ENCODE results near the gene CFAP206.
"Not testable (repeated sequence)": the region's sequence is repeated elsewhere in the genome, so short reads cannot be mapped to it uniquely, and the experiment has no call there.

Gene CFAP206

DNA sequence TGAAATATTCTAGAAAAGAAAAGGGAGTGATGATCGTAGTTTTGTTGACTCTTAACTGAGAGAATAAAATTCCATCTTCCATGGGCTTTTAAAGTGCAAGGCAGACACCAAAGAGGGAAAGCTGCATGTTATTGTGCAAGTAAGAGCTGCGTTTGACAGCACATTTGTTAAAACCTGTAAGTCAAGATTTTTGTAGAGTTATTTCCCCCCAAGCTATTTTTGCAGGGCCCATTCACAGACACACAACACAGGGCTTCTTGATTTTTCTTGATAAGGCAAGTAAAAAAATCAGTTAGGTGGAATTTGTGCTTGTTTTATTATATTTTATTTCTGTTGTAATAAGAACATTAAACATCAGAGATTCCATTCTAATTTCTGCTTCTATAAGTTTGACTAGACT is 13.8 kb downstream of the CFAP206 start:
- no peak for DNase-seq

GRCh38 chr6:87426789-87427188 is 19.0 kb downstream of the CFAP206 start:
- DNase-seq, result no peak

GRCh38 chr6:87430499-87430898 is 22.7 kb downstream of the CFAP206 start:
- no peak for DNase-seq

GRCh38 chr6:87431263-87431662 is 23.5 kb downstream of the CFAP206 start:
- peak; percentile 53 for DNase-seq

GRCh38 chr6:87436435-87436834 is 28.7 kb downstream of the CFAP206 start:
- peak; percentile 45 for DNase-seq

DNA sequence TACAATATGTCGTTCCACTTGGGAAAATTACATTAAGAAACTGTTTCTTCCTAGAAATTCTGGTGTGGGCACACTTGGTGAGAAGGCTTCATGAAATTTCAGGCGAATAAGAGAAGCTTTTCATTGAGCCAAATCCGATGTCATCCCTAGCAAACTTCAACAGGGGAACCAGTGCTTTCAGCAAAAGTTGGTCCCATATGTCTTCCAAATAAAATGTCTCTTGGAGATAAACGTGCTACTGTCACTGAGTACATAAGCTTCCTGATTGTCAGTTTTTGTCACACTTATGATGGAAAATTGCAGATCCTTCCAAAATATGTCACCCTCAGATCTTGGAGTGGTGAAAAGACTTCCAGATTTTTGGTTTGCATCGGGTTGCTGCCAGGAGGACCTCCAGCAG is 33.9 kb downstream of the CFAP206 start:
- DNase-seq, result no peak

DNA sequence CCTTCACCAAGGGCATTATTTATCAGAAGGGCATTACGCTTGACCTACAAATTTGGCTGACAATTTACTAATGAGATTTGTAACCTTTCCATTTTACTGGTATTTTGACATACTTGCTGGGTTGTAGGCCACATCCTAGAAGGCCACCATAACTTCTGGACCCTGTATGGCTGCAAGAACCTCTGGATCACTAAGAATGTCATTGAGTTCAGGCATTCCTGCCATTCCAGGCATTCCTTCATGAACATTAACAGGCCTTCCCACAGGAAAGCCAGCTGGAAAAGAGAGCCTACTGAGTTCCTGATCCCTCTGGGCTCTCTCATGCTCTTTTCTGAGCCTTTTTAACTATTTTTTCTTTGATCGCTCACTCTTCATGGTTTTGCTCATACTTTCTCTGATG is 36.6 kb downstream of the CFAP206 start:
- DNase-seq, result no peak

GRCh38 chr6:87465051-87465450 is 57.3 kb downstream of the CFAP206 start:
- DNase-seq, result no peak

DNA sequence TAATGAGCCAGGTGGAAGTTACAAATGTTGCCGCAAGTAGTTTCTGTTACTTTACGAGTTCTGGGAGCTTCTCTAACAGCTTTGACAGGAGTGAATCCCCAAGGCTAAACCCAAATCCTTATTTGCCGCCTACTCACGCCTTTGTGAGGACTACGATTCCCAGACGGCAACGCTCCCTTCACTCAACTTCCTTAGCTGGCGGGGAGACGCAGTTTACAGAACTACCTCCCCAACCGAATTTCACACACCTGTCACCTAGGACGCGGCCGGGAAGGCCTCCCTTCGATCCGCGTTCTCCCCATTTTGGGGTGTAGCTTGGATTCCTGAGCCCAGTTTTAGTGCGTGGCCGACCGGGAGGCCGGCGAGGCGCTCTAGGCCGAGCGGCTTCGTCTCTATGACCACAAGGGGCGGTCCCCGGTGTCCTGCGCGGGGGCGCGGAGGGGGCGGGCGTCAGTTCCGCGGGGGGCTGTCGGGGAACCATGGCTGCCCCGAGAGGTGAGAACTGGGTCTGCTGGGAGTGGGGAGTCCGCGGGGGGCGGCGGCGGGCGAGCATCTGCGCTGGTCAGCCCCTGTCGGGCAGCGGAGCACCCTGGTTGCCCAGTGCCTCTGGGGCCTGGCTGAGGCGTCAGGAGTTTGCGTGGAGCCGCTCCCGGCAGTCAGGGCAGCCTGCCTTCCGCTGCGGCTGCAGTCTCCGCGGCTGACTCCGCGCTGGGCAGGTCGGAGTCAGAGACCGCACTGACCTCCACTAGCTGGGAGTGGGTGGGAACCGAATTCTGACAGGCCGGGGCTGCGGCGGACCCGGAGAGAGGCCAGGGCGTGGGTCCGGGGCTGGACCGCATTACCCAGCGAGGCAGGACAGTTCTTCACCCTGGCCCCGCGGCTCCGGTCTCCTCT is 65.0 kb downstream of the CFAP206 start, which contains the start of gene SLC35A1:
SLC35A1 (plus strand) TSS at position 450 of the 894 bp plus-strand sequence; CDS start at position 480, 30 bp downstream.
- DNase-seq, result peak; percentile 78

- DNase-seq, result peak; percentile 69
Observed at GRCh38 chr6:87473419-87473903, 65.7 kb downstream of the CFAP206 start.

GRCh38 chr6:87481931-87482330 is 74.2 kb downstream of the CFAP206 start:
- no peak for DNase-seq

GRCh38 chr6:87482366-87482765 is 74.6 kb downstream of the CFAP206 start:
- no peak for DNase-seq

DNA sequence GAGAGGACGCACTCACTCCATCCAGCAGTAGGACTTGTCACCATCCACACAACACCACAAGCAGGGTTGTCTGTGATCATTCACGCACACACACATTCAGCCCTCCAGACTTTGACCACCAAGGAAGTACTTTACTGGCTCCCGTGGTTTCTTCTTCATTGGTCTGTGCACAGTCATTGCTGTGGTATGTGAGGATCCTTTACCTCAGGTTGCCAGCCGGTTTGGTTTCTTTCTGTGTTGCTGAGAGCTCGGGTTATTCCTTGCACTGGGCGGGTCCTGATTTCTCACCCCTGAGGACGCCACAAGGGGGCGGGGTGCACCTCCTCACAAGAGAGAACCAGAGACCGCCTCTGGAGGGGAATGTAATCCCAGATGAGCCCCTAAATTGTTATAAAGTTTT is 76.2 kb downstream of the CFAP206 start:
- peak; percentile 43 for DNase-seq

GRCh38 chr6:87484491-87484890 is 76.7 kb downstream of the CFAP206 start:
- no peak for DNase-seq

DNA sequence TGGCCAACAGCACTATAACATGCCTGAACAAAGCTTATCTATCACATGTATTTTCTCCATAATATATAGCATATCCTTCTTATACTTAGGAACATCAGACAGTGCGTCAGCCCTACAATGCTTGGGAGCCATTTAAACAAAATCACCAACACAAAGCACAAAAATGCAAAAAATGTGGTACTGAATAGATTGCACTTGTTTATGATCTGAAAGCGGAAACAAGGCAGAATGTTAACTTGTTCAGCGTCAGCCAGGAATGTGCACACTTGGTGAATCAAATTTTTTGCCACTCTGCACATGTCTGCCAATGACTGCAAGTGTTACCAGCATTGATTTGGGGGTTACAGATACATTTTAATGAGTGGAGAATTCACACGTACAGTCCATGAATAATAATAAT is 79.8 kb downstream of the CFAP206 start:
- no peak for DNase-seq

GRCh38 chr6:87489326-87489725 is 81.6 kb downstream of the CFAP206 start:
- not testable (repeated sequence) for DNase-seq

DNA sequence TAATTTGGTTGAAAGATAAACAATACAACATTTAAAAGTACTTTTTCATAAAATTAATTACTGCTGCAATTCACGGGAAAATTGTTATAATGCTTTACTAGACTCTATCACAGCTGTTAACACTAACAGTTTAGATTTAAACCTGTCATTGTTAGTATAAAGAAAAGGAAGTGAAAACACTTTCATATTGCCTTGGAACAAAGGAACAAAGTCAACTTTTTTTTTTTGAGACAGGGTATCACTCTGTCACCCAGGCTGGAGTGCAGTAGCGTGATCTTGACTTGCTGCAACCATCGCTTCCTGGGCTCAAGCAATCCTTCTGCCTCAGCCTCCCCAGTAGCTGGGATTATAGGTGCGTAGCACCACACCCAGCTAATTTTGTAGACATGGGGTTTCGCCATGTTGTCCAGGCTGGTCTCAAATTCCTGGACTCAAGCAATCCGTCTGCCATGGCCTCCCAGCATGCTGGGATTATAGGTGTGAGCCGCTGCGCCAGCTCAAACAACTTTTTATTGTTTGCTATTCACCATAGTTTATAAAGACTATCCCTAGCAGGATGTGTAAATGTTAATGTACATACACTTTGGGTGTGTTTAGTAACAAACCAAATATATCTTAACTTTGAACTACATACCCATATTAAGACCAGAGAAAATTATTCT is 87.1 kb downstream of the CFAP206 start:
- DNase-seq, result no peak

DNA sequence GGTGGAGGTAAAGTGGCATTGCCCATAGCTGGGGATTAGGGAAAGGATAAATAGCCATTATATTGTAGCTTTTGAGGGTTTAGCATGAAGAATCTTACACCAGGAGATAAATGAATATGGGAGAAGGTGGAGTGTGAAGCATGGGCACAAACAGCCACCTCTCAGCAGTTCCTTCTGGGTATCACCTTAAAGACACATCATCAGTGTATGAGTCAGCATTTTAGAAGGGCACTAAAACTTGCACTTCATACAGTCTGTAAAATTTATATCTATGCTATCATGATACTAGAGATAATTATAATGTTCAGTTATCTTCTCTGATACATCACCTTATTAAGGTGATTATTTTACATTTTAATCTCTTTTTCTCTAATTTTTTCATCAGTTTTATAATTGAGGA is 90.3 kb downstream of the CFAP206 start:
- DNase-seq, result no peak

- DNase-seq, result no peak
Observed at GRCh38 chr6:87501809-87502572, 94.2 kb downstream of the CFAP206 start.

- DNase-seq, result no peak
Observed at GRCh38 chr6:87504441-87504840, 96.7 kb downstream of the CFAP206 start.

Measured in HCEC 1CT (cell line).